Kidney (tissue), 14 donors: Measurements from ENCODE around the gene KCTD6. TPM values are rescaled to one million over a fixed set of nuclear protein-coding genes. Genes with fewer than 3 reads are reported as not detected.

Source experiments
- DNase-seq, 5 donors: peaks; one replicate each; pipeline ENCODE4 v3.0.0-alpha.2; 2013 to 2020
- FAIRE-seq: peaks from 2 replicates; lab custom pipeline; 2012; peaks lifted over from hg19 to GRCh38; lab: Jason Lieb, UNC
- H3K27ac ChIP-seq, 2 donors: one replicate each; pipeline ENCODE4 v1.7.0; 2013; ENCODE audit warnings: low read depth in 2 of 2, low read length in 2 of 2, inconsistent platforms in 1 of 2
- H3K27me3 ChIP-seq: one replicate; pipeline ENCODE4 v1.7.1; 2013; ENCODE audit warnings: low read length, inconsistent platforms; ENCODE audit not compliant: control insufficient read depth, insufficient read depth
- H3K36me3 ChIP-seq, 3 donors: one replicate each; pipeline versions ENCODE4 v1.7.0 to v1.7.1; 2013; ENCODE audit warnings: low read length in 3 of 3, control low read depth in 1 of 3, inconsistent platforms in 1 of 3; ENCODE audit not compliant: insufficient read depth in 3 of 3, control insufficient read depth in 2 of 3
- H3K4me1 ChIP-seq, 3 donors: one replicate each; pipeline versions ENCODE4 v1.7.0 to v1.7.1; 2013; ENCODE audit warnings: low read length in 3 of 3, inconsistent platforms in 1 of 3, low read depth in 1 of 3; ENCODE audit not compliant: control insufficient read depth in 2 of 3, insufficient read depth in 2 of 3
- H3K4me3 ChIP-seq, 3 donors: one replicate each; pipeline versions ENCODE4 v1.7.0 to v1.8.1; 2013; ENCODE audit warnings: low read length in 3 of 3, control low read depth in 1 of 3, inconsistent platforms in 1 of 3
- H3K9ac ChIP-seq, 3 donors: one replicate each; pipeline versions ENCODE4 v1.7.0 to v1.7.1; 2013; ENCODE audit warnings: low read length in 3 of 3, control low read depth in 1 of 3, inconsistent platforms in 1 of 3
- H3K9me3 ChIP-seq, 3 donors: one replicate each; pipeline versions ENCODE4 v1.7.0 to v1.7.1; 2013; ENCODE audit warnings: low read length in 3 of 3, control low read depth in 1 of 3, inconsistent platforms in 1 of 3; ENCODE audit not compliant: control insufficient read depth in 2 of 3, insufficient read depth in 1 of 3
- intact Hi-C: fragments of 100-400 bp; cut with DNase I; formaldehyde crosslinking; loops from one replicate; pipeline ENCODE4 v1.11.1; 2022
- polyA plus RNA-seq: library from polyadenylated mRNA; stranded (reverse); fragments of 350-450 nt; fragmentation: Illumina TruSeq; extraction: RNeasy Lipid Tissue Mini Kit (QIAGEN cat#74804); gene quantifications from one replicate; pipeline ENCODE4 v1.2.3, GENCODE V29; 2014; ENCODE audit warnings: low read depth, low replicate concordance; ENCODE audit not compliant: insufficient read depth
- total RNA-seq: library from RNA; stranded (reverse); fragmentation: NEBNext Ultra II Directional; extraction: Animal tissue kit (Norgen Biotek cat#: 25700); gene quantifications from one replicate; pipeline ENCODE4 v1.2.1, GENCODE V29; 2021
- TF ChIP-seq, protein P1 (sequence below): IDR thresholded peaks from 3 replicates; pipeline ENCODE4 v1.5.1; 2012; ENCODE audit warnings: mild to moderate bottlenecking, moderate library complexity, borderline replicate concordance; ENCODE audit not compliant: insufficient read depth; ENCODE audit errors: extremely low read depth
- donor health status: control.
- donor health status: control.
- donor health status: control.
- donor health status: control.
- donor health status: control.
- donor health status: DM: yes; HTN: yes; CAD: no.
- donor health status: Normal renal cell carcinoma (clear cell type).

The KCTD6 gene
- total and polyA plus RNA-seq, 2 donors from 2014 or later, result 19.0 to 24.5 TPM

DNA sequence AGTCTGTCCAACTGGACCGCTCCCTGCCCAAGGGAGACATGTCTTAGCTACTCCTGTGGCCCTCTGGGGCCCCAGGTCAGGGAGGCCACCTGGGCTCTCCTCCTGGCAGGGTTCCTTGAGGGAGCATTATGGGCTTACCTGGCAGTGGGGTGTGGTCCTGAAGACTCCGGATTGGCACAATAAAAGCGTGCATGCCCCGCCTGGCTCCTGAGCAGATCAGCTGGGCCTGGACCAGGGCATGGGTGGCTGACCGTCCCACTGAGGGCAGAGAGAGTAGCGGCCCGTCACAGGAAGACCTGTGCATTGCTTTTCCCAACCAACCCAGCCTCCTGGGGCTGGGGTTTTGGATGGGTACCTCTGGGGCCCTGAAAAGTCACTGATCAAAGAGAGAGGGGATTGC, 39.7 kb downstream of the KCTD6 start:
- peak in 1 of 5 donors; percentile 69 for DNase-seq
- no peak for FAIRE-seq
- no peaks in the 10 kb centered on the region for H3K27me3 ChIP-seq
- H3K9ac ChIP-seq, result no peak overlapping the region
- TF ChIP-seq, protein P1, sequence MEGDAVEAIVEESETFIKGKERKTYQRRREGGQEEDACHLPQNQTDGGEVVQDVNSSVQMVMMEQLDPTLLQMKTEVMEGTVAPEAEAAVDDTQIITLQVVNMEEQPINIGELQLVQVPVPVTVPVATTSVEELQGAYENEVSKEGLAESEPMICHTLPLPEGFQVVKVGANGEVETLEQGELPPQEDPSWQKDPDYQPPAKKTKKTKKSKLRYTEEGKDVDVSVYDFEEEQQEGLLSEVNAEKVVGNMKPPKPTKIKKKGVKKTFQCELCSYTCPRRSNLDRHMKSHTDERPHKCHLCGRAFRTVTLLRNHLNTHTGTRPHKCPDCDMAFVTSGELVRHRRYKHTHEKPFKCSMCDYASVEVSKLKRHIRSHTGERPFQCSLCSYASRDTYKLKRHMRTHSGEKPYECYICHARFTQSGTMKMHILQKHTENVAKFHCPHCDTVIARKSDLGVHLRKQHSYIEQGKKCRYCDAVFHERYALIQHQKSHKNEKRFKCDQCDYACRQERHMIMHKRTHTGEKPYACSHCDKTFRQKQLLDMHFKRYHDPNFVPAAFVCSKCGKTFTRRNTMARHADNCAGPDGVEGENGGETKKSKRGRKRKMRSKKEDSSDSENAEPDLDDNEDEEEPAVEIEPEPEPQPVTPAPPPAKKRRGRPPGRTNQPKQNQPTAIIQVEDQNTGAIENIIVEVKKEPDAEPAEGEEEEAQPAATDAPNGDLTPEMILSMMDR, result no peak
- H3K4me1 ChIP-seq, result peaks cover 0 to 32% (median 28%) of the 10 kb centered on the region in 3 donors
- H3K9me3 ChIP-seq, result no peaks in the 10 kb centered on the region
- no peak overlapping the region for H3K27ac ChIP-seq
- intact Hi-C loops, result no loop called here
- no peak overlapping the region for H3K4me3 ChIP-seq
- peaks cover 0 to 40% (median 6%) of the 10 kb centered on the region in 3 donors for H3K36me3 ChIP-seq

DNA sequence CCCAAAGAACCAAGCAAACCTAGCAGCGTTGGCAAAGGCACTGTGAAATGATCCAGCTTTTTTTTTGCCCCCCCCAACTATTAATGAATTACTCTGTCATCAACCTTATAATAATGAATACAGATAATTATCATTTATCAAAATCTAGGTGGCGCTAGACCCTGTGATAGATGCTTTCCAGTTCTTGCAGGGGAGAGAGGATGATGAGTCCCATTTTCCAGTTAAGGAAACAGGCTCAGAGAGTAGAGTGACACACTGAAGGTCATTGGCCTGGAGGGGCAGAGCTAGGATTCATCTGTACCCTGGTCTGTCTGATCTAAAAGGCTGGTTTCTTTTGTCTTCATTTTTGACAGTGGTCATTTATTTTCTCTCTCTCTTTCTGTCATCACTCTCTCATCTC, 40.1 kb downstream of the KCTD6 start:
- H3K9ac ChIP-seq, result peak overlapping the region in 1 of 3 donors; percentile 34
- DNase-seq, result no peak
- no peak overlapping the region for H3K4me3 ChIP-seq
- TF ChIP-seq, protein P1, result peak; percentile 12
- no peak overlapping the region for H3K27ac ChIP-seq
- no peak for FAIRE-seq
- intact Hi-C loops, result no loop called here
- H3K27me3 ChIP-seq, result no peaks in the 10 kb centered on the region
- H3K4me1 ChIP-seq, result peaks cover 0 to 32% (median 31%) of the 10 kb centered on the region in 3 donors
- no peaks in the 10 kb centered on the region for H3K9me3 ChIP-seq
- peaks cover 0 to 36% (median 6%) of the 10 kb centered on the region in 3 donors for H3K36me3 ChIP-seq

DNA sequence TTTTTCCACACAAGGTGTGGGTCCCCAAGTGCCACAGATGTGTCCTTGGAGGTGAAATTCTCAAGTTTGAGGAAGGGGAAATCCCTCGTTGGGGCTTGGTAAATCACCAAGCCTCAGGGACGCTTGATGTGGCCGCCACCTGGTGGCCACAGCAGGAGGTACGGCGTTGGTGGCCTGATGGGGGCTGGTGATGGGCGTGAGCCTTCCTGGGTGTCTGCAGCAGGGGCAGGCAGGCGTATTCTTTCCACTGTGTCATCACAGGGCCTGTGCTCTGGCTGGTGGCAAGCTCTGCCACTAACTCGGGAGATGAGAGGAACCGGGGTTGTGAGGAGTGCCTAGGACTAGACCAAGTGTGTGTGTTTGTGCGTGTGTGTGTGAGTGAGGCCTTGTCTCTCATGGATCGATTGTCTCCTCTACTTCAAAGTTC, 40.9 kb downstream of the KCTD6 start:
- H3K36me3 ChIP-seq, result peaks cover 0 to 31% (median 6%) of the 10 kb centered on the region in 3 donors
- no peaks in the 10 kb centered on the region for H3K27me3 ChIP-seq
- H3K27ac ChIP-seq, result no peak overlapping the region
- DNase-seq, result peak; percentile 81 to 89 (median 86)
- H3K9ac ChIP-seq, result peak overlapping the region in 1 of 3 donors; percentile 34
- H3K4me1 ChIP-seq, result peaks cover 0 to 38% (median 38%) of the 10 kb centered on the region in 3 donors
- no peaks in the 10 kb centered on the region for H3K9me3 ChIP-seq
- TF ChIP-seq, protein P1, result peak; percentile 95
- no peak overlapping the region for H3K4me3 ChIP-seq
- FAIRE-seq, result no peak
- intact Hi-C loops, result no loop called here
